PC-3 (cell line): Measurements from ENCODE around the gene TBXAS1. TPM values are rescaled to one million over a fixed set of nuclear protein-coding genes. Genes with fewer than 3 reads are reported as not detected.
A peak's percentile ranks its signal among the peaks of the same experiment; 100 is the strongest.

ENCODE experiments used
- ATAC-seq: fragments of 200-7000 bp; cut with Tn5 transposase; 2 replicates; pipeline ENCODE4 v1.9.1; 2020; ENCODE audit warnings: mild to moderate bottlenecking, moderate library complexity
- BruUV-seq: library from RNA; stranded (reverse); fragments of 400-500 nt; replicated peaks from 2 replicates; lab custom pipeline; 2021; lab: Mats Ljungman, UMichigan
- CTCF ChIA-PET: fragments of 300-600 bp; sonication (Branson Sonifier 250); formaldehyde crosslinking; loops from one replicate; lab custom pipeline; 2022; ENCODE audit warnings: antibody characterized with exemption; lab: Charles Lee
- POLR2A ChIA-PET: fragments of 300-600 bp; sonication (Branson Sonifier 250); formaldehyde crosslinking; loops from one replicate; lab custom pipeline; 2022; ENCODE audit warnings: antibody characterized with exemption; ENCODE audit not compliant: unreplicated experiment; lab: Charles Lee
- DNase-seq: peaks from one replicate; pipeline ENCODE4 v3.0.0-alpha.2; 2015
- H2AFZ ChIP-seq: fragments of 300-600 bp; sonication (generic); 2 replicates; pipeline ENCODE4 v1.6.0; 2016; ENCODE audit warnings: antibody characterized with exemption, low read length
- H3F3A ChIP-seq: fragments of 300-600 bp; sonication (generic); one replicate; pipeline ENCODE4 v1.6.0; 2017; ENCODE audit warnings: antibody characterized with exemption, low read length, control low read depth, mild to moderate bottlenecking; ENCODE audit not compliant: unreplicated experiment
- H3K27ac ChIP-seq: fragments of 300-600 bp; sonication (generic); 2 replicates; pipeline ENCODE4 v1.5.1; 2016; ENCODE audit warnings: mild to moderate bottlenecking, low read length
- H3K27me3 ChIP-seq: fragments of 300-600 bp; sonication (generic); 2 replicates; pipeline ENCODE4 v1.6.1; 2016; ENCODE audit warnings: low read length, mixed read lengths
- H3K36me3 ChIP-seq: fragments of 300-600 bp; sonication (generic); 2 replicates; pipeline ENCODE4 v1.6.1; 2016; ENCODE audit warnings: low read depth, mixed run types, low read length, mixed read lengths
- H3K4me1 ChIP-seq: fragments of 300-600 bp; sonication (generic); 2 replicates; pipeline ENCODE4 v1.5.1; 2016; ENCODE audit warnings: low read length; ENCODE audit not compliant: insufficient read depth
- H3K4me2 ChIP-seq: fragments of 300-600 bp; sonication (generic); 2 replicates; pipeline ENCODE4 v1.6.0; 2016; ENCODE audit warnings: low read length
- H3K4me3 ChIP-seq: fragments of 300-600 bp; sonication (generic); 2 replicates; pipeline ENCODE4 v1.5.1; 2016; ENCODE audit warnings: mild to moderate bottlenecking, low read length, mixed read lengths
- H3K79me2 ChIP-seq: fragments of 300-600 bp; sonication (generic); 2 replicates; pipeline ENCODE4 v1.6.1; 2017; ENCODE audit warnings: low read length, mixed read lengths
- H3K9ac ChIP-seq: fragments of 300-600 bp; sonication (generic); 2 replicates; pipeline ENCODE4 v1.6.0; 2016; ENCODE audit warnings: mild to moderate bottlenecking, low read length
- H3K9me2 ChIP-seq: fragments of 300-600 bp; sonication (generic); replicated peaks from 2 replicates; pipeline ENCODE4 v1.6.1; 2016; ENCODE audit warnings: mixed run types, low read length, mixed read lengths
- H3K9me3 ChIP-seq: fragments of 300-600 bp; sonication (generic); 2 replicates; pipeline ENCODE4 v1.6.1; 2016; ENCODE audit warnings: low read length, mixed read lengths
- H4K20me1 ChIP-seq: fragments of 300-600 bp; sonication (generic); 2 replicates; pipeline ENCODE4 v1.6.1; 2016; ENCODE audit warnings: low read length, mixed read lengths
- CTCF ChIP-seq: fragments of 300-600 bp; sonication (generic); conservative IDR thresholded peaks from 2 replicates; pipeline ENCODE4 v1.5.1; 2017; ENCODE audit warnings: antibody characterized with exemption, low read depth, mild to moderate bottlenecking, low read length
- EZH2 ChIP-seq: fragments of 300-600 bp; sonication (generic); IDR thresholded peaks from one replicate; pipeline ENCODE4 v1.6.1; 2017; ENCODE audit warnings: antibody characterized with exemption, mild to moderate bottlenecking, low read length; ENCODE audit not compliant: unreplicated experiment
- EZH2phosphoT487 ChIP-seq: fragments of 300-600 bp; sonication (generic); IDR thresholded peaks from 2 replicates; pipeline ENCODE4 v1.6.1; 2018; ENCODE audit warnings: mild to moderate bottlenecking, antibody characterized with exemption, low read length, borderline replicate concordance
- intact Hi-C: fragments of 100-400 bp; cut with micrococcal nuclease; formaldehyde crosslinking; loops from 2 replicates; pipeline ENCODE4 v1.9.0; 2023
- total RNA-seq: library from RNA; depleted of rRNA; stranded (reverse); fragments of >200 nt; gene quantifications from 2 replicates; pipeline ENCODE4 v1.2.3, GENCODE V29; 2014

The TBXAS1 gene
- total RNA-seq, 1 experiment from 2014 or later, result 21.8 TPM

GRCh38 chr7:139908792-139909191 is 79.7 kb downstream of the TBXAS1 start:
- DNase-seq (no peak), ATAC-seq (no peak)
- Histone ChIP-seq H3K27me3 (no peaks in the 10 kb centered on the region), H3K79me2 (no peaks in the 10 kb centered on the region), H3F3A (no peaks in the 10 kb centered on the region), H4K20me1 (no peaks in the 10 kb centered on the region), H3K4me2 (no peak overlapping the region), H3K9me2 (no peaks in the 10 kb centered on the region), H3K27ac (no peak overlapping the region), H3K36me3 (no peaks in the 10 kb centered on the region), H2AFZ (no peak overlapping the region), H3K9ac (no peak overlapping the region), H3K4me1 (no peaks in the 10 kb centered on the region; the same call in 1 of the 2 replicates), H3K9me3 (no peaks in the 10 kb centered on the region), H3K4me3 (no peak overlapping the region)
- no TSS peak for BruUV-seq
- ChIA-PET POLR2A (interaction anchor here (0.7 kb wide), 1 partner anchor 9 kb away, joined by 6 read pairs; no protein-coding TSS in a partner anchor), CTCF (no interaction called here)
- intact Hi-C loops, result no loop called here
- TF ChIP-seq EZH2 (no peak), CTCF (no peak), EZH2phosphoT487 (no peak)

DNA sequence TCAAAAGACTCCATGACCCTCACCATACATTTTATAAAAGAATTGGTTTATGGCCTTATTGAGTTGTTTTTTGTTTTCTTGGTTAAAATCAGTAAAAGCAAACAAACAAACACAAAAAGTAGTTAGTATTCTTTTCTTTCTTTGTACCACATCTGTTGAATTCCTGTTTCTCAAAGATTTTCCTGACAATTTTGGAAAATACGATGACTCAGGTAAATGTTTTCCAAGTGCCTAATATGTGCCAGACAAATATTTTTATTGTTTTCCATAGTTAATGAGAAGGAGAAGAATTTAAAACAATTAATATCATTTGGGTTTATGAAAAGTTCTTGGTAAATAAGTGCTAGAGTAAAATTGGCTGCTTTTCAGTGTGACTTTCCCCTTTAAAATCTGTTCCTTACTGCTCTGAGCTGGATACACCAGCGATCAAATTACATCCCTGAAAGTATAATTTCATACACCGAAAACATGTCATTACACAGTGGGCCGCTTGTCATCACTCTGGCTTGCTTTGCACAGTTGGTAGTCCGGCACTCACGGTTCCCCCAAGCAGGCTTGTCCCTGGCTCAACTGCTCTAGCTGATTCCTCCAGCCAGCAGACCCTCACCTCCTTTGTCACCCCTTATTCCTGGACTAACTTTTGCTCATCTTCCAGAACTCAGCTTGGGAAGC is 80.5 kb downstream of the TBXAS1 start:
- no peak for TF ChIP-seq CTCF
- TF ChIP-seq EZH2, result no peak
- Histone ChIP-seq H3K4me2 (no peak overlapping the region), H3K9ac (no peak overlapping the region), H3F3A (no peaks in the 10 kb centered on the region), H3K9me3 (no peaks in the 10 kb centered on the region), H2AFZ (no peak overlapping the region), H3K79me2 (no peaks in the 10 kb centered on the region), H3K27ac (no peak overlapping the region), H3K4me1 (peaks cover 5% of the 10 kb centered on the region), H3K36me3 (no peaks in the 10 kb centered on the region), H4K20me1 (no peaks in the 10 kb centered on the region), H3K27me3 (no peaks in the 10 kb centered on the region), H3K4me3 (no peak overlapping the region), H3K9me2 (no peaks in the 10 kb centered on the region)
- peak; percentile 34 for DNase-seq
- POLR2A ChIA-PET, result interaction anchor here (0.7 kb wide), 1 partner anchor 8 kb away, joined by 6 read pairs; no protein-coding TSS in a partner anchor
- no TSS peak for BruUV-seq
- CTCF ChIA-PET, result no interaction called here
- ATAC-seq, result peak; percentile 91
- intact Hi-C loops, result no loop called here

GRCh38 chr7:139913021-139913844 is 84.2 kb downstream of the TBXAS1 start:
- no TSS peak for BruUV-seq
- Histone ChIP-seq H4K20me1 (no peaks in the 10 kb centered on the region), H3K79me2 (no peaks in the 10 kb centered on the region), H3F3A (peaks cover 11% of the 10 kb centered on the region), H3K27ac (no peak overlapping the region), H3K9me3 (no peaks in the 10 kb centered on the region), H3K9ac (no peak overlapping the region), H3K4me2 (no peak overlapping the region), H3K36me3 (no peaks in the 10 kb centered on the region), H3K27me3 (no peaks in the 10 kb centered on the region), H2AFZ (no peak overlapping the region), H3K4me3 (no peak overlapping the region), H3K4me1 (peaks cover 41% of the 10 kb centered on the region), H3K9me2 (no peaks in the 10 kb centered on the region)
- TF ChIP-seq EZH2phosphoT487 (no peak), EZH2 (no peak), CTCF (no peak)
- ChIA-PET POLR2A (no interaction called here), CTCF (no interaction called here)
- ATAC-seq (no peak), DNase-seq (no peak)
- intact Hi-C loops, result no loop called here
